Measurements from ENCODE around the gene MACROD2. TPM values are rescaled to one million over a fixed set of nuclear protein-coding genes. Genes with fewer than 3 reads are reported as not detected.

MACROD2 gene
- total RNA-seq, 2 donors from 2014 or later = 0.95 to 4.2 TPM

- Histone ChIP-seq H3K4me3 (no peak overlapping the region), H3K27ac (no peak overlapping the region), H3K36me3 (no peaks in the 10 kb centered on the region), H3K4me1 (ENCODE audit: control insufficient read depth in 1 of 2, low read depth in 2 of 2) (no peaks in the 10 kb centered on the region), H3K27me3 (replicated peaks; ENCODE audit: insufficient read depth) (no peaks in the 10 kb centered on the region), H3K9me3 (no peaks in the 10 kb centered on the region)
- no peak for DNase-seq (ENCODE audit: low spot score)
- TF ChIP-seq CTCF (IDR thresholded peaks at IDR 0.05) = no peak
- ATAC-seq (ENCODE audit: insufficient number of reproducible peaks, low FRiP score, low read depth) = no peak
Observed at GRCh38 chr20:15224199-15224598, 1228.9 kb downstream of the MACROD2 start.

GRCh38 chr20:15227102-15227501 lies 1231.8 kb downstream of the MACROD2 start:
- no peak for ATAC-seq (ENCODE audit: insufficient number of reproducible peaks, low FRiP score, low read depth)

GRCh38 chr20:15232243-15232642 lies 1236.9 kb downstream of the MACROD2 start:
- DNase-seq (ENCODE audit: low spot score) (no peak), ATAC-seq (ENCODE audit: insufficient number of reproducible peaks, low FRiP score, low read depth) (no peak)
- Histone ChIP-seq H3K27me3 (replicated peaks; ENCODE audit: insufficient read depth) (no peaks in the 10 kb centered on the region), H3K27ac (no peak overlapping the region), H3K4me3 (no peak overlapping the region), H3K4me1 (ENCODE audit: control insufficient read depth in 1 of 2, low read depth in 2 of 2) (no peaks in the 10 kb centered on the region), H3K9me3 (no peaks in the 10 kb centered on the region), H3K36me3 (no peaks in the 10 kb centered on the region)
- TF ChIP-seq CTCF (IDR thresholded peaks at IDR 0.05) = no peak

More at GRCh38 chr20:15227102-15227501, 1231.8 kb downstream of the MACROD2 start:
- Histone ChIP-seq H3K4me3 (no peak overlapping the region), H3K4me1 (ENCODE audit: control insufficient read depth in 1 of 2, low read depth in 2 of 2) (no peaks in the 10 kb centered on the region), H3K36me3 (no peaks in the 10 kb centered on the region), H3K9me3 (no peaks in the 10 kb centered on the region), H3K27me3 (replicated peaks; ENCODE audit: insufficient read depth) (no peaks in the 10 kb centered on the region), H3K27ac (no peak overlapping the region)
- no peak for DNase-seq (ENCODE audit: low spot score)
- no peak for TF ChIP-seq CTCF (IDR thresholded peaks at IDR 0.05)

- no peak for ATAC-seq (ENCODE audit: insufficient number of reproducible peaks, low FRiP score, low read depth)
- no peaks in the 10 kb centered on the region for H3K27me3 ChIP-seq (replicated peaks; ENCODE audit: insufficient read depth)
- TF ChIP-seq CTCF (IDR thresholded peaks at IDR 0.05) = no peak
- no peak for DNase-seq (ENCODE audit: low spot score)
- H3K4me3 ChIP-seq = no peak overlapping the region
- no peaks in the 10 kb centered on the region for H3K4me1 ChIP-seq (ENCODE audit: control insufficient read depth in 1 of 2, low read depth in 2 of 2)
- H3K36me3 ChIP-seq = no peaks in the 10 kb centered on the region
- no peaks in the 10 kb centered on the region for H3K9me3 ChIP-seq
- H3K27ac ChIP-seq = no peak overlapping the region
Observed at GRCh38 chr20:15235471-15236198, 1240.3 kb downstream of the MACROD2 start.

GRCh38 chr20:15236812-15237211 lies 1241.5 kb downstream of the MACROD2 start:
- no peak for TF ChIP-seq CTCF (IDR thresholded peaks at IDR 0.05)
- no peaks in the 10 kb centered on the region for H3K9me3 ChIP-seq
- DNase-seq (ENCODE audit: low spot score) (no peak), ATAC-seq (ENCODE audit: insufficient number of reproducible peaks, low FRiP score, low read depth) (no peak)
- no peaks in the 10 kb centered on the region for H3K36me3 ChIP-seq
- H3K4me1 ChIP-seq (ENCODE audit: control insufficient read depth in 1 of 2, low read depth in 2 of 2) = no peaks in the 10 kb centered on the region
- no peak overlapping the region for H3K27ac ChIP-seq
- no peaks in the 10 kb centered on the region for H3K27me3 ChIP-seq (replicated peaks; ENCODE audit: insufficient read depth)
- no peak overlapping the region for H3K4me3 ChIP-seq
